Activated gamma-delta T cell treated with Interleukin-2 at 50 U/mL for 16 hours (primary cell): Measurements from ENCODE around the gene CMIP.
"Not testable (repeated sequence)": the region's sequence is repeated elsewhere in the genome, so short reads cannot be mapped to it uniquely, and the experiment has no call there.

Experiments used
- DNase-seq: peaks from one replicate; pipeline ENCODE4 v3.0.0-alpha.2; 2020

The CMIP gene

GRCh38 chr16:81572386-81573144 is 128.0 kb downstream of the CMIP start:
- DNase-seq, result no peak

DNA sequence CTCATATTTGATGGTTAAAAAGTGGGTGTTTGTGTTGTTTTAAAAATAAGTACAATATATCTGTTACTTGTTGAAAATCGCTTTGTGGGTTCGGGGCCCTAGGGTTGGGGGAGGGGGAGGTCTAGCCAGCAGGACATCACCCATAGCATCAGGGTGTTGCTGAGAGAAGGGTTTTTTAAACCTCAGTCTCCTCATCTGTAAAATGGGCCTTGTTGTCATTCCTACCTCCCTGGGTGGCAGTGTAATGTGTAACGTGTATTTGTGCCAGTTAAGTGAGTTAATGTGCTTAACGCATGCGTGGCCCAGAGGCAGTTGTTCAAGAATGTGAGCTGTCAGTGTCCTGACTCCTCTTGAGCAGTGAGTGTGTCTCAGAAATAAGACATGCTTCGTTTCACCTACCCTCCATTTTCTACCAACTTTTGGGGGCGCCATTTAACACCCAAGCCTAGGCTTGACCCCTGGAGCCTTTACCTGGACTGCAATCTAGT is 129.0 kb downstream of the CMIP start:
- no peak for DNase-seq

GRCh38 chr16:81574168-81574567 is 129.6 kb downstream of the CMIP start:
- no peak for DNase-seq

DNA sequence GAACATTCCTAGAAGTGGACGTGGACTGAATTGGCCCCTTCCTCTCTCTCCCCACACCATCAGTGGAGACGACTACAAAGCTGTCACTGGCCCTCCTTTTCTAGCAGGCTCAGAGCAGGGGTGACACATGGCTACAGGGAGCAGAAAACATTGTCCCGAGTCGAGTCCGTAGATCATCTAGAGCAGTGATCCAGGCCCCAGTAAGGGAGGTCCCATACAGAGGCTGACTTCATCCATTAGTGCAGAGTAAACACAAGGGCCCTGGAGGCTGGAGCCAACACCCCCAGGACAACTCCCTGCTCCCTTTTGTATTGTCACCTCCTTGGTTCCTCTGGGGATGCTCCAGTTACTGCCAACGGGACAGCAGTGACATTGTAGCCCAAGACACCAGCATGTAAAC is 130.7 kb downstream of the CMIP start:
- DNase-seq, result no peak

- no peak for DNase-seq
Measured at GRCh38 chr16:81575834-81576233, 131.2 kb downstream of the CMIP start.

GRCh38 chr16:81576696-81577095 is 132.1 kb downstream of the CMIP start:
- no peak for DNase-seq

GRCh38 chr16:81577272-81577671 is 132.7 kb downstream of the CMIP start:
- not testable (repeated sequence) for DNase-seq

DNA sequence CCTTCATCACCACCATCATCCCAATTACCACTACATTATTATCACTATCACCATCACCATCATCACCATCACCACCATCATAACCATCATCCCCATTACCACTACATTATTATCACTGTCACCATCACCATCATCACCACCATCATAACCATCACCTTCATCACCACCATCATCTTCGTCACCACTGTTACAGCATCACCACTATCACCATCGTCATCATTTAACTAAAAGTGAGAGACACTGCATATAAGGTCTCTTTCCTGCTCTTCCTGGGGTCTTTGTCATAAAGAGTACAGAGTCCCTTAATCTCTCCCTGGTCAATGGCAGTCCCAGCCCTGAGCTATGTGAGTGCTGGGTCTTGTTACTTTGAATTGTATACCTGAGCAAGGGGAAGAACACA is 133.5 kb downstream of the CMIP start:
- DNase-seq, result no peak

DNA sequence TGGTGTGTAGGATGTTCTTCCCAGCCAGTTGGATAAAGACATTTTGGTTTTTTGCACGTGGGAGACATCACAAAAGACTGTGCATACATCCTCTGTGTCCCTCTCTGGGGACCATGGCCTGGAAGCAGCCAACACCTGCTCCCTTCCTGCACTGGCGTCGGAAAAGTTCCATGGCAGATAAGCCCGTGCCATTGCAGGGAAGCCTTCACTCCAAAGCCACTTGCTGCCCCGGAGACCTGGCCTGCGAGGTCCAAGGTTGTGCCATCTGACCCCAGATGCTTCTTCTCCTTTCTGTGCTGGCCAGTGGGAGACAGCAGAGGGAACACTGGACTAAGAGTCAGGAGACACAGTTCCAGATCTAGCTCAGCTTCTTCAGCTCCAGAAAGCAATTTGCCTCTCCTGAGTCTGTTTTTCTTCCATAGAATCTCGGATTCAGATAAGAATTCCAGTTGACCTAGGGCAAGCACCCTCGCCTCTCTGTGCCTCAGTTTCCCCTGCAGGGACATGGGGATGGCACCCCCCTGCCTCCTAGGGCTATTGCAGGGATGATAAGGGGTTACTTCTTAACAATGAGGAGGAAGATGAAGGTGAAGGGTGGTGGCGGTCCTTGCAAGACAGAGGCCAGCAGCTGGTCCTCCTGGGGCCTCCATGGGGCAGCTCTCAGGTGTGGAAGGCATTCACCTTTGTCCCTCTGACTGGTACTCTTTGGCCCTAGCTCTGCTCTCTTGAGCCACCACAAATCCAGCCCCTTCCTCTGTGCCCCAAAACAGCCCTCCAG is 134.2 kb downstream of the CMIP start:
- no peak for DNase-seq

- DNase-seq, result no peak
Measured at GRCh38 chr16:81581107-81581506, 136.5 kb downstream of the CMIP start.

- no peak for DNase-seq
Measured at GRCh38 chr16:81582655-81583441, 138.2 kb downstream of the CMIP start.

GRCh38 chr16:81583893-81584631 is 139.5 kb downstream of the CMIP start:
- no peak for DNase-seq

DNA sequence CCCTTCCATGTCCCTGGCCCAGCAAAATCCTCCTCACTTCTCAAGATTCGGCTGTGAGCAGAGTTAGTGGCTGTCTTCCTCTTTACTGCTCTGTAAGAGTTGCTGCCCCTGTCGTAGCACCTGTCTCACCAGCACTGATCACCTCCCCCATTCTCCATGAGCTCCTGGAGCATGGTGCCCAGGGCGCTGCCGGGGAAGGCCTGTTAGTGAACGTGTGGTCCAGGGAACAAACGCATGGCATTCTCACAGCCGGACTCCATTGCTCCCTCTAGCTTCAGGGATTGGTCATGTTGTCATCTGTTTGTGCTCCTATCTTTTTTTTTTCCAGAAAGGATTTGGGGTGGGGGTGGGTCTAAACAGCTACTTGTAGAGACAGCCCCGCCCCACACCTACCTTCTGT is 141.2 kb downstream of the CMIP start:
- DNase-seq, result no peak

DNA sequence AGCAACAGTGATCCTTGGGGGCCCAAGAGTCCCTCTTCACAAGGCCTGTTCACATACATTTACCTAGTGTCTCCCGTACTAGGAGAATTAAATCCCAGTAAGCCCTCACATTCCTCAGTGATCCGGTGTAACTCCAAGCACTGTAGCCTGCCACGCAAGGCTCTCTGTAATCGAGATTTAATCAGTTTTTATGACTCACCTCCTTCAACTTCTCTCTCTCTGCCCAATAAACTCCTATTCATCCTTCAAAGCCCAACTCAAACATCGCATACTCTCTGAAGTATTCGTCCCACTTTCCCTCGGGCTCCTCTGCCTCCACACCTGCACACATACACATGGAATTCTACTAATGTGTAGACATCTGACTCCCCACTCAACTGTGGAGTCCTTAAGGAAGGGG is 141.8 kb downstream of the CMIP start:
- no peak for DNase-seq

GRCh38 chr16:81586977-81587625 is 142.5 kb downstream of the CMIP start:
- DNase-seq, result no peak

DNA sequence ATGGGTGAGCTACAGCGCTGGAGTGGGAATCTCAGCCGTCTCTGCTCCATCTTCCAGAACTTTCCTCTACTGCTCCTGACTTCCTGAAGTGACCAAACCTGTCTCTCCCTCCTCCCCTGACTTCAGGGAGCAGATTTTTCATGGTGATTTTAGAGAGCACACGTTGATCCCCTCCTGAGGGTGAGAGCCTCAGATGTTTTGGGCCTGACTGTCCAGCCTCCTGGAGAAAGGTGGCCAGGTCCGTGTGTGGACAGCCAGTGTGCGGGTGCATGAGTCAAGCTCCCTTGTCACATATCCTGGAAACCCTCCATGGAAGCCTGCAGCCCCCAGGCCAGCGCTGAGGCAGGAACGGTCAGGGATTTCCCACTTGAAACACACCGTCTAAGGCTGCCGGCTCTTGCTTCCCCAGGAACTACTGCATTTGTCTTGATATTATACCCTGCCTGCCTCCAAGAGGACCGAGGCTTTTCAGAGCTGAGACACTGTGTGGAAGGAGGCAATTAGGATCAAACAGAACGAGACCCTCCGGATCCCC is 143.1 kb downstream of the CMIP start:
- DNase-seq, result no peak

DNA sequence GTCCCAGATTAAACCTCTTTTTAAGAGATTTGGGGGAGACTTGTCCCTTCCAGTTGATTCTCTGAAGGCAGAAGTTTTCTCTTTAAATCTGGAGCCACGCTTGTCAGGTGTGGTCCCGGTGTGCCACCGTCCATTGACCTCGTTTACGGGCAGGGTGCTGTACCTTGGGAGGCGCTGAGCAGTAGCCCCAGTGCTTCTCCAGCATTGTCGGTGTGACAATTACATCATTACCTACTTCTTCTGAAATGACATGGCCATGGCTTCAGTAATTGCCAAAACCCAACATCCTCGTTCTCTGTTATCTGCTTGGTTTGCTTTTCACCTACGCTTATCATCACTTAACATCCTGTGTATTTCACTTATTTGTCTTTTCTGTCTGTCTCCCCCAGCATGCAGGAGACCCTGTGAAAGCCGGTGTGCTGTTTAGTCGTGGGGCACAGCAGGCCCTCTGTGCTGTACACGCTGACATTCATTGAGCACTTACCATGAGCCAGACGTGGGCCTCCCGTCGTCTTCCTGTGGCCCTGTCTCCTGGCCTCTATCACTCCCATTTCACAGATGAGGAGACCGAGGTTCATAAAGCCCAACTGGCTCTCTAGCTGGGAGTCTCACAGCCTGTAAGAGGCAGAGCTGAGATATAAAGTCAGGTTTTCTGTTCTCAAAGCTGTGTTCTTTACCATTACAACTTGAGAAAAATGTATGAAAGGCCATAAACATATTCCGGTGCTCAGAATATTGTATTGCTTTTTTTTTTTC is 143.9 kb downstream of the CMIP start:
- no peak for DNase-seq

DNA sequence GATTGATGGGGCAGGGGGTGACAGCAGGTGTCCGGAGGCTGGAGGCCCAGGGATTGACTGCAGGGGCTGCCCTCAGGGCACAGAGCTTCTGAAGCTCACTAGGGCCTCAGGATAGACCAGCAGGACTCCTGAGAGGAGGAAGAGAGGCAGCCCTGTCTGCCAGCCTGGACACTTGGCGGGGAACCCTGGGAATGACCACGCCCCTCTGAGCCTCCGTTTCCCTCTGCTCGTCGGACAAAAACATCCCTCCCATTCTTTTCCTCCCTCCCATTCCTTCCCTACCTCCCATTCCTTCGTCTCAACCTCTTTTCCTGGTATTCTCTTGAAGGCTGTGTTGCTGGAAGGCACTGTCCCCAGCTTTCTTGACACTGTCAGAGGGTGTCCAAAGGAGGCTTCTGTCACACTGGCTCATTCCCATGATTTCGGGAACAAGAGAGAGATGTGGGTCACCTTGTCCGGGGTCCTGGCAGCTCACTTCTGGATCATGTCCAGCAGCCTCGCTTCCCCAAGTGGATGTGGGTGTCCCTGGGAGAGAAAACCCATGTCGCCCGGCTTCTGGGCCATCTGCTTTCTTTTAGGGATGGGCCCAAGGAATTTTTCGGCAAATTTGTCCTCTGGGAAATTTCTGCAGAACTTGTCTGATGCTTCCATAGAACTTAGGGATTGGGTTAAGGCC is 145.5 kb downstream of the CMIP start:
- DNase-seq, result no peak

DNA sequence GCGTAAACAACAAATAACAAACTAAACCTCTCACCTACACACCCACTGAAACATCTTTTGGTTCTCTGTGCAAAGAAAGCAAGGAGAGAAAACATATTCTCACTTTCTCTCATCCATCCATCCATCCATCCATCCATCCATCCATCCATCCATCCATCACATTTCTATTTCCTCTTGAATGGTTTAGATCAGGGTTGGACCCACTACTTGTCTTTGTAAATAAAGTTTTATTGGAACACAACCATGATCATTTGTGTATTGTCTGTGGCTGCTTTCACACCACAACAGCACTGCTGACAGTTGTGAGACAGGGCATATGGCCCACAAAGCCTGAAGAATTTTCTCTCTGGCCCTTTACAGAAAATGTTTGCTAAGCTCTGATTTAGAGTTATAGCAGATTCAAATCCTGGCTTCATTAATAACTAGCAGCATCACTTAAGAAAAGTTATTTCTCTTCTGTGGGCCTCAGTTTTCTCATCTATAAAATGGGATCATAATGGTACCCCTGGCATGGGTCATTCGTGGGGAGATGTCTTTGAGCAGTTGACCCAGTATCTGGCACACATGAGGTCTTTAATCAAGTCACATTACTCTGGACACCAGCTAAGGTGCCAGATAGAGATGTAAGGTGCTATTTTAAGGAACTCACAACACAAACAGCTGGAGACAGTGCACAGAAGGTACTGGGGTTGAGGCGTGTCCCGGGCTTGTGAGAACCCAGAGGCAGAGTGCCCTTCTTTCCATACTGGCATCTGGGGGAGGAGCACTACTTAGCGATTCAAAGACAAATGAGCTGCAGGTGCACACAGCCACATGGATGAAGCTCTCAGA is 146.3 kb downstream of the CMIP start:
- DNase-seq, result no peak

DNA sequence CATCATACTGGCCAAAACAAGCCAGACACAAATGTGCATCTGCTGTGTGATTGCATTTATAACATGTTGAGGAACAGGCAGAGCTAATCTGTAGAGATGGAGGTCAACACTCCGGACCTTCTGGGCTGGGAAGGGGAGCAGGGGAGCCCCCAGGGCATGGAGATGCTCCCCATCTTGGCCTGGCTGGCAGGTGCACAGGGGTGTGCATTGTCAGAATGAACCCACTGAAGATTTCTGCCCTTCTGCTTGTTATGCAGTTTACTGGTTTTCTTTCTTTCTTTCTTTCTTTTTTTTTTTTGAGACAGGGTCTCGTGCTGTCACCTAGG is 146.9 kb downstream of the CMIP start:
- no peak for DNase-seq
